GM18519 (cell line): ENCODE data around the gene ZNRF1.

Source experiments
- ATAC-seq: cut with Tn5 transposase; IDR thresholded peaks from one replicate; pipeline ENCODE4 v1.9.1; 2021; ENCODE audit warnings: mild to moderate bottlenecking, moderate library complexity; ENCODE audit not compliant: unreplicated experiment, low FRiP score

Gene ZNRF1

DNA sequence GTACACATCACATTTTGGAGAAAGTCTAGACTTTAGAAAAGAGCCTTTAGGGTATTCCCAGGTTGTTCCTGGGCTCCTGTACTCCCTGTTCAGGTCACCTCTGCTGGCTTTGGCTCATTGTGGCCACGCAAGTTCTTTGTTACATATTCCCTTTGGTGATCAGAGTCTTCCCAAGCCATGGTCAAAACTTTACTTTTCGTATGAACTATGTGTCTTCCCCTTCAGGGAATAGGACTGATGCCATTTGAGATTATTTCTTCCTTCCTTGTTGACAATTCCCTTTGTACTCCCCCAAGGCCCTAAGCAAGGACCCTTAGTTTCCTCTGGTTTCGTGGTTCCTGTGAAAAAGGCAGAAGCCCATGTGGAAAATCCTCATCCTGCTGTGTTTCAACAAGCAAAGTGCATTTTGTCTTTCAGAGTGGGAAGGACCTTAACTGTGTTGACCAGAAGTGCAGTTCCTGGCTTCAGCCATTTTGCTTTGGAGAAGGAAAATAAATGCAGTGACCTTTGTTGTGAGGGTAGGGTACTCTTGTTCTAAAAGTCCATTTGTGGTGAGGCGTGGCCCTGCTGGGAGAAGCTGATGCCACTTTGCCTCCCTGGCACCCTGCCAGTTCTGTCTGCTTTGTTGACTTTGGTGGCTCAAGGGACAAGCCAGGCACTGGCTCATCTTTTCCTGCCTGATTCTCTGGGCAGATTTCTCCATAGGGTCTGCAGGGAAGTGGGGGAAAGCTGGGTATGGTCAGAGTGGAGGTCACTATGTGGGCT, 55.1 kb downstream of the ZNRF1 start:
- ATAC-seq: no peak

DNA sequence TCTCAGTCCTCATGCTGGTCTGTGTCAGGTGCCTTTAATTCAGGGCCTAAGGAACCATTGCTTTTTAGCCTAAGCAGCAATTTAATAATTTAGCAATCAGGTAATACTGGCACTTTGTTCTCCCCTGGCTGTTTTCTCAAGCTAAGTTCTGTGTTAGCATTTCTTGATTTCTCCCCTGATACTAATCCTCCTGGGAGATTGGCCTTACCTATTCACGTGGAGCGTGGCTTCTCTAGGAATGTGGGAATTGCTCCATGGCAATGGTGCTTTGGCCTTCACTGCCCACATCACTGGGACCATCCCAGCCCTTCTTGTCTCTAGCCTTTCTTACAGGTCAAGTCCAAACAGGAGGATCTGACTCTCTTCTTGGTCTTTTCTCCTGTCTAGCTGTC, 55.7 kb downstream of the ZNRF1 start:
- no peak for ATAC-seq

DNA sequence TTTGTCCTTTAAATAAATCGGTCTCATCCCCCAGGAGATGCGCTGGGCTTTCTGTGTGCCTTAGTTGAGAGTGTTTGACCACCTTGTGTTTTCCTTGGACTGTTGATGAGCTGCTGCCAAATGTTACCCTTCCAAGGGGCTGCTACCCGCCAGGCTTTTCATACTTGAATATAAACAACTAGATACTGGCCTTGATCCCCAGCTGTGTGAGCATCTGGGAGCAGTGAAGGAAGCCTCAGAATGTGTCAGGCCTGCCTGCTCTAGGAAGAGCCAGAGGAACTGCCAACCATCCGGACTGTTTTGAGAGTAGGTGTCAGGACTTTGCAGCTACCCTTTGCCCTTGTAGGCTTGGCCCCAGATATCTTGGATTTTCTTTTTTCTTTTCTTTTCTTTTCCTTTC, 60.0 kb downstream of the ZNRF1 start:
- no peak for ATAC-seq

DNA sequence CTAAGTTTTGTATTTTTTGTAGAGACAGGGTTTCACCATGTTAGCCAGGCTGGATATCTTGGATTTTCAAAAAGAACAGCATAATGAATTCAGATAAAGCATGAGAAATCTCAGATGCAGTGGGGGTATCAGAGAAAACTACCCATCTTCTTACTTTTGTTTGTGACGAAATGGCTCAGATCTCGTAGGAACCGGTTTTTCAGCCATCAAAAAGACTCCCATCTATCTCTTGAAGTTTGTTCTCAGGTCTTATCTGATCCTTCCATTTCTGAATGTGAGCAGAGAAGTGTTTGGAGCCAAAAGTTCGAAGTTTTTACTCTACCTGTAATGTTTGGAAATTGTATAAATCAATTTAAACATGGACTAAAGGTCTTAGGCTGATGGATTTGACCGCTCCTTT, 60.6 kb downstream of the ZNRF1 start:
- ATAC-seq: no peak

DNA sequence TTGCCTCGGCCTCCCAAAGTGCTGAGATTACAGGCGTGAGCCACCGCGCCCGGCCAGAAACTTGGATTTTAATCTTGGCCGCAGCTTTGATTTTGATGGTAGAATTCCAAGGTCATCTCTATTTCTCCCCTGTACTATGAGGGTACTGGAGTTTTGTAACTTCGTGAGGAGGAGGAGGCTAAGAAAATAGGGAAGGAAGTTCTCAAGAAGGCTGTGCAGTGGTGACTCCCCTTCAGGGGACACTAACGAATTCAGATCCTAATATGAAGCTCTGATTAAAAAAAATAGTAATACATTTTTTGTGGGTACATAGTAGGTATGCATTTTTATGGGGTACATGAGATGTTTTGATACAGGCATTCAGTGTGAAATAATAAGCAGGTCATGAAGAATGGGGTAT, 61.9 kb downstream of the ZNRF1 start:
- ATAC-seq: no peak

DNA sequence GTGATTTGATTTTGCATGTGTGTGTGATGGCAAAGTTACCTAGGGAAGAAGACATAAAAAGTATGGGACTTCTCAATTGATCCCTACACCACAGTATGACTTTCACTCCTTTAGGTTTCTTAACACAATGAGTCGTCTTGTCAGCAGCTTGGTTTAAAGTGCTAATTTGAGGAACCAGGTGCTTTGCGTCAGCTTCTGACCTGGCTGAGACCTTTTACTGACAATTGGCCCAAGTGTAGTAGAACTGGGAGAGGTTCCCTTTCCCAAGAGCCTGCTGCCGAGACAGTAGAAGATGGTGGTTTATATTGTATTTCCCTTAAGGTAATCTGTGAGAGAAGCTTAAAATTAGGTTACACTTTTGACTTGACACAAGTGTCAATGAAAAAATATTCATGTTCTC, 62.8 kb downstream of the ZNRF1 start:
- no peak for ATAC-seq

DNA sequence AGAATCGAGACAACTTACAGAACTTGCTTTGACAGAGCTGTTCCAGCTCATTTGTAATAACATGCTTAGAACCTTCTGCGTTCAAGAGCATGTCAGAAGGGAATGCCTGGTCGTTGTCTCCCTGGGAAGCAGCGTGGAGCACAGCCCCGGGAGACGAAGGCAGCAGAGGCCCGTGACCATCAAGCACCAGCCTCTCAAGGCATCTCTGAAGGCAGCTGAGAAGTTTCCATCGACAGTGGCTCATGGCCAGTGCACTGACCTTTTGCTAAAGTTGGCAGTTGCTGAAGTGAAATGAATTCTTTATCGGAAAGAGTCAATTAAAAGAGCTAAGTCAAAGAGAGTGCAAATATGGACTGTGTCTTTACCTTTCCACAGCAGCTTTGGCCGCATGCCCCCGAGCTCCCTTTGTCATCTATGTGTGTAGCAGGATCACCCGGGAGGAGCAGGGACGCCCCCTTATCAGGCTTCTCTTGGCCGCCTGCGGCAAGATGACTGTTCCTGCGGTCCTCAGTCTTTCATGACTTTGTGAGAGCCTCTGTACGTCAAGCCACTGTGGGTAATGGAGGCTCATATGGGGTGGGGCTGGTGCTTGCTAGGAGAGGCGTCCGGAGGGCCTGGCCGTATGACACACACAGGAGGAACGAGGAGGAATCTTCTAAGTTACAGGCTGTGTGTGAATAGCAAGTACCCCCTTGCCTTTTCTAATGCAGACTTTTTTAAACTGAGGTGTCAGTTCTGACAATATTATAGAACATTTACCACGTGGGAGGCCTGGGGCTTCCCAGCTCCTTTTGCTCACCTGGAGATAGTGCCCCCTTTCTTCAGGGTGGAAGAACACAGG, 63.5 kb downstream of the ZNRF1 start:
- no peak for ATAC-seq

DNA sequence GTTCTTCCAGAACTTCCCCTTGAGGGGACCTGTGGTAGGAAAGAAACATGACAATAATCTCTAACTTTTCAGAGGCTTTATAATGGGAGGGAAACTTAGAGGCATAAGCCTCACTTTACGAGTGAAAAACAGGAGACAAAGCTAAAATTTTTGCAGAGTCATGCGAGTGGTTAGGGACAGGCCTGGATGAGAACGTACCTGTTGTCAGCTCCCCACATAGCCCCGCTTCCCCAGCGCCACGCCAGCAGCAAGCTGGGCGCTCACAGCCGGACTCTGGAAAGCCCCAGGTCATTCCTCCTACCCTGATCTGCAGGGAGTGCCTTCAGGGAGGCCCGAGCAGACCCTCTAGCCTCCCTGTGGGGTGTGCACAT, 64.1 kb downstream of the ZNRF1 start:
- ATAC-seq: no peak

DNA sequence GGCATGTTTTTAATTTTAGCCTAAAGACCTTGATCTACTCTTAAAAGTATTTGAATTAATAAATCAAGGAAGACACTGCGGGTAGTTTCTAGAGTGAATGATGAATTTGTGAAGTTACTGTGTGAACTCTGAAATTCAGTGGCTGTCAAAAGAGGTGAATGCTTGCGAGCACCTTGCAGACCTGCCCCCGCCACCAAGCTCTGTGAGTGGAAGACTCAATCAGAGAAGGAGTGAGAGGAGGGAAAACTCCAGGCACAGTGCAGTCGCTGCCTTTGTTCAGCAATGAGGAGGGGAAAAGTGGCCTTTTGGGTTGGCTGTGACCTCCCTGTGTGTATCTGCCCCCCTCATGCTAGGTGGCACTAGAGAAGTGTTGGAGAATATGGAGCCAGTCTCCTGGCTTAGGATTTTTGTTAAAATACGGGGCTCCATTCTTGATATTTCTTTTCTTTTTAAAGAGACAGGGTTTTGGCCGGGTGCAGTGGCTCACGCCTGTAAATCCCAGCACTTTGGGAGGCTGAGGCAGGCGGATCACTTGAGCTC, 64.8 kb downstream of the ZNRF1 start:
- no peak for ATAC-seq

DNA sequence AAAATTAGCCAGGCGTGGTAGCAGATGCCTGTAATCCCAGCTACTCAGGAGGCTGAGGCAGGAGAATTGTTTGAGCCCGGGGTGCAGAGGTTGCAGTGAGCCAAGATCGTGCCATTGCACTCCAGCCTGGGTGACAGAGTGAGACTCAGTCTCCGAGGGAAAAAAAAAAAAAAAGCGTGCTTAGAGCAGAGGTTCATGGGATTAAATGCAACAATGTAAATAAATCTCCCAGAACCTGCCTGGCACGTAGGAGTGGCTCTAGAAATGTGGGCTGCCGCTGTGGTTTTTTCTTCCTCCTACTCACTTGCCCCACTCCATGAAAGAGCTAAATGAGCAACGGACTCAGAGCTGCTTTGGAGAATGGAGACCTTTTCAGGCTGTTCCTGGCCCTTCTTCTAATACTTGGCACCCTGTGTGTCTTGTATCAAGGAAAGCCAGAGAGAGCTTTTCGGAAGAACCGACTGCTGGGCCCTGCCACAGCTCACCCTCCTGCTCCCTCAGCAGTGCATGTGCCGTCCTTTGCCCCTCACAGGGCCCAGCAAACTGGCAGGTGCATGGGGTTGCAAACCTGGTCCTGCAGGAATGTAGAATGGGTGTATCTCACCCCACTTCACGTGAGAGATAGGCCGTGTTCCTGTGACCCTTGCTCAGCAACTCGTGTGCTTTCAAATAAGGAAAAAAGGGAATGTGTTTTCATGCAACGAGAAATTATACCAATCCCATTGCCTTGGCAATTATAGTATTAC, 65.8 kb downstream of the ZNRF1 start:
- no peak for ATAC-seq

DNA sequence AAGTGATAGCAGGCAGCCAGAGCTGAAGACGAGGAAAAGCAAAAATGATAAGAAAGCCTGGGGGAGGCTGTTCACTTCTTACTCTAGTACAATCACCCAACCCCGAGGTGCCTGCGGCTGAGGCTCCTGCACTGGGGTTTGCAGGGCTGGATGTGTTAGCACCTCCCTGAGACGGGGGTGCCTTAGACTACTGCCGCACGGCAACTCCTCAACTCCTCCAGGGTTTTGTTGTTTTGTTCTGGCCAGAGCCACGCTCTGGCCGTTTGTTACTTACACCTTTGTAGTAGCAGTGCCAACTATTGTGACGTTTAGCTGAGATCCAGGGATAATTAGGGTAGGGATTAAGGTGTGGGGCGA, 66.3 kb downstream of the ZNRF1 start:
- ATAC-seq: no peak

DNA sequence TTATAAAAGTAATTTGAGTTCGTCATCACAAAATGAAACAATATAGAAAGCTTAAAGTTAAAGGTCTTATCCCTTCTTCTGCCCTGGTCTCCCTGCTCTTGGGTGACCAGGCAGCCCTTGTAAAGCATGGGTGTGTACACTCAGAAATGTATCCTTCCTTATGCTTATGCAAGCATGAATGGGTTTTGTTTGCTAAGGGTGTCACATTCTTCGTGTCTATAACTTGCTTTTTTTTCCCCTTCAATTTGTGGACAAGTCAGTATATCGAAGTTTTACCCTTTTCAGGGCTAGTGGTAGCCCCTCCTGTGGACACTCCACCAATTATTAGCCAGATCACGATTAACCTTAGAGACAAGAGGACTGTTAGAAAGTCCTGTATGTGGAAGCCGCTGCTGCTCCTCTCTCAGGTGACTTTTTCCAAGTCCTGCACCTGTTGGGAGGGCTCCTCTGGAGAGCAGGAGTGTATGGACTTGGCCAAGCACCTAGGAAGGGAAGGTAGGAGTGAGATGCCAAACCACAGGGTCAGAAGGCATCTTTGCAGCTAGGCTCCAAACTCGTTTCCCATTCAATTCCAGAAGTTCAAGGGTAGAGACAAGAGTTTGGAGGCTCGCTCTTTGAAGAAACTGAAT, 66.8 kb downstream of the ZNRF1 start:
- no peak for ATAC-seq

DNA sequence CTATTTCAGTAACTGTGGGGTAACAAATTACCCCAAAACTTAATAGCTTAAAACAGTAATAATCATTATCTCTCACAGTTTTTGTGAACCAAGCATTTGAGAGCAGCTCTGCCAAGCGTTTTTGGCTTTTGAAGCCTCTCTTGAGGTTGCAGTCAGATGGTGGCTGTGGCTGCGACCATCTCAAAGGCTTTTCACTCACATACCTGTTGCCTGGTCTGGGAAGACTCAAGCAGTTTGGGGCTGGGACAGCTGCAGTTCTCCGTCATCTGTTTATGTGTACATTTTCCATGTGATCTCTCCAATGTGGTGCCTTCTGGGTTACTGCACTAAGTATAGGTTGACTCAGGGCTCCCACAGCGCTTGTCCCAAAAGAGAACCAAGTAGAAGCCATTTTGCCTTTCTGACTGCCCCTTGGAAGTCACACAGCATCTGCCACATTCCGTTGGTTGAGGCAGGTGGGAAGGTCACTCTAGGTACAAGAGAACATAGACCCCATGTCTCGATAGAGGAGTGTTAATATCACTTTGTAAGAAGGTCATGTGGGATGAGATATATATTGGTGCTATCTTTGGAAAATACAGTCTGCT, 68.1 kb downstream of the ZNRF1 start:
- ATAC-seq: no peak

DNA sequence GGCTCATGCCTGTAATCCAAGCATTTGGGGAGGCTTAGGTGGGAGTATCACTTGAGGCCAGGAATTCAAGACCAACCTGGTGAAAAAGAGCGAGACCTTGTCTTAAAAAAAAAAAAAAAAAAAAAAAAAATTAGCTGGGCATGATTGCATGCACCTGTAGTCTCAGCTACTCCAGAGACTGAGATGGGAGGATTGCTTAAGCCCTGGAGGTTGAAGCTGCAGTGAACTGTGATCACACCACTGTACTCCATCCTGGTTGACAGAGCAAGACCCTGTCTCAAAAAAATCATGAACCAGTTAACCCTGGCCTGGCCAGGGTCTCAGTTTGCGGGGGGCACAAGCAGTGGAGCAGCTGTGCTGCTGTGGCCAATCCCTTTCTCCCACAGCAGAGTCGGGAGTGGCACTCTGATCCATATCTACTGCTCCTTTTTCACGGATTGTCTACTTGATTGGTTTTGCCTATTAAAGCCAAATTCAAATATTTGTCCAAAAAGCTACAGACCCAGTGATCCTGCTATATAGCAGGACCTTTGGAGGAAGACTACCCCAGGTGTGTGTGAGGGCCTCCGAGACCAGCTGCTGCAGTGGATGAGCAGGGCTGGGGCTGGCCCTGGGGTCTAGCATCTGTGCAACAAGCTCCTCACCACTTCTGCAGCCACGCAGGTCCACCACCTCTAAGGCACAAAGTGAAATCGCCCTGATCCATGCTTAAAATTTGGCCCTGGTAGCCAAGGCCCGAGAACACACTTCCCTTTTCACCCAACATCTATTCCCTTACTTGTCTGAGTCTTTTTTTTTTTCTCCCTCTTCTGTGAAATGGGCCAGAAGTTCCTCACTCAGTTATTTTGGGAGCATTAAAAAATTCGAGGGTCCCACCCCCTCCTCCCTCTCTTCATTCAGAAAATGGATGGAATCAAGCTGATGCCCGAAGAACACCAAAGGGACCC, 69.5 kb downstream of the ZNRF1 start:
- ATAC-seq: no peak

DNA sequence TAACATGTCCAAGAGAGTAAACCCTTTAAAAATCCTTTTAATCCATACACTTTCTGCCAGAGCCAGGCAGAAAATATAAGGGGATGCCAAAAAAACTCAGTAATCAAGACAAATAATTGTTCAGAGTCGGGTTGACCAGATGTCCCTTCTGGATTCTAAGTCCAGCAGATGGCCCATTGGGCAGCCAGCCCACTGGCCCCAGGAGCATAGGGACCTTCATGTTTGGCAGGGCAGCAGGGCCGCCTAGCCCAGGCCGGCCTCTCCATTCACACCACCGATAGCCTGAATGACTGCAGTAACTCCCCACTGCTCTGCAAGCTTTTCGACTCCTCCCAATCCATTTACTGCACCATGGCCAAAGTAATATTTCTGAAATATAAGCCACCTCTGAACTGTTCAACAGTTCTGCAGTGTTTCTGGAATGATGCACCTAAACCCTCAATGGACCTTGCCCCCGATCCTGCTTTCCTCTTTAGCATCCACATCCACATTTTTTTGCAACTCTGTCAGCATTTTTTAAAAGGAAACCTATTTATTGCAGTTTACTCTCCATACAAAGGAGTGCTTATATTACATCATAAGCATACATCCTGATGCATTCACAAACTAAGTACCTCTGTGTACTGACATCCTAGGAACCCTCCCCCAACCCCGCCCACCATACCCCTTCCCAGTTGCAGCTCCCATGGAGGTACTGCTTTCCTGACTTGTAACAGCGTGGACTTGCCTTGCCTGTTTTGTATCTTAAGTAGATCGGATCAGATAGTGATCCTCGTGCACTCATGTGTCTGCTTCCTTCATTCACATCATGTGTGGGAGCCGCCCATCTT, 71.4 kb downstream of the ZNRF1 start:
- no peak for ATAC-seq

DNA sequence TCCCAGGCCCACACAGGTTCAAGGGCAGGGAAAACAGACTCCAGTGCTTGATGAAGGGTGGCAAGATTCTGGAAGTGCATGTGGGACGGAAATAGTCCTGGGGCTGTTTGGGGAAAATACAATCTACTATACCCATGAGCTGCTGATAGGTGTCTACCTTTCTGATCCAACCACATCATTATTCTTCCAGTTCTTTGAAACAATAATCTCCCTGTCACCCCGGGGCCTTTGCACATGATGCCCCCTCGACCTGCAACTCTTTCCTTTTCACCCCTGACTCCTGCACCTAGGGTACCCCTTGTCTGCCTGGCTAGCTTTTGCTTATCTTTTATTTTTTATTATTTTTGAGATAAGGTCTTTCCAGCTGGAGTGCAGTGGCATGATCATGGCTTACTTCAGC, 72.8 kb downstream of the ZNRF1 start:
- ATAC-seq: no peak

DNA sequence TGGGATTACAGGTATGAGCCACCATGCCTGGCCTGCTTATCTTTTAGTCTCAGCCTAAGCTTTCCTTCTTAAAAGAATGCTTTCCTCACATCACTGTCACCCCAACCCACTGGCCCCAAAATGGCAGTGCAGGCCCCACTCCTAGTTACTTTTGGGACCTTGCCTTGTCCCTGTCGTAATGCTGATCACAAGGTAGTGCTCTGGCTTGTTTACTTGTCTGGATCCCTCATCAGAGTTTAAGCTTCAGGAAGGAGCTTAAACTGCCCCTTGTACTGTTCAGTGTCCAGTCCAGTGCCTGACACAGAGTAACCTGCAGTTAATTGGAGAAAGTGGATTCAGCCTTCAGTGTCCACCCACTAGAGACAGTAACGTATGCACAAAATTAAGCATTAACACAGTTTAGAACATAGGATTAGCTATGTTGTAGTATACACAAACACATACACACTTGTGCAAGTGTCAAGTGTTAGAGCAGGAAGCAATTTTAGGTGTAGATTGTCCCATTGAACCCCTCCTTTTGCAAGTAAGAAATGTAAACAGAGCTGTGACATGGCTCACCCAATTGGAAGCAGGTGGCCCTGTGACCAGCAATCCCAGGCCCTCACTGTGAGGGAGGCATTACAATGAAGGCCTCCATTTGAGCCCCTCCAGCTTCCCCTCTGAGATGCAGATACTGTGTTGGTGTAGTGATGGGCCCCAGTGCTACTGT, 73.6 kb downstream of the ZNRF1 start:
- no peak for ATAC-seq
